ENCODE results near the gene TCAIM.

Gene TCAIM, protein sequence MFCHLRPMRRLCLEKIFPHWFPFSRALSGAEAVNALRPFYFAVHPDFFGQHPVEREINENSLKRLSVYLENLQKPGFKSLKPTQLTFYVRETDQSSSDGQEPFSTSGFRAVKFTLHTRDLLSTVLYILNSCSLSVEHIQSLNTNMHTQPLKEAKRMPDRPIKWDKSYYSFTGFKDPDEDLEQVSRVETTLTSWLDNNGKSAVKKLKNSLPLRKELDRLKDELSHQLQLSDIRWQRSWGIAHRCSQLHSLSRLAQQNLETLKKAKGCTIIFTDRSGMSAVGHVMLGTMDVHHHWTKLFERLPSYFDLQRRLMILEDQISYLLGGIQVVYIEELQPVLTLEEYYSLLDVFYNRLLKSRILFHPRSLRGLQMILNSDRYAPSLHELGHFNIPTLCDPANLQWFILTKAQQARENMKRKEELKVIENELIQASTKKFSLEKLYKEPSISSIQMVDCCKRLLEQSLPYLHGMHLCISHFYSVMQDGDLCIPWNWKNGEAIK

GRCh38 chr3:44338010-44338827, at the start of gene TCAIM:
Gene TCAIM (plus strand): TSS chr3:44338766. CDS start chr3:44354783, 16,017 bp downstream.
- Histone ChIP-seq H3K9me3 (no peaks in the 10 kb centered on the region), H3K4me1 (ENCODE audit: control insufficient read depth in 1 of 2, insufficient read depth in 1 of 2, low read depth in 1 of 2, low read length in 1 of 2) (peaks cover 37 to 46% of the 10 kb centered on the region in 2 experiments), H3K36me3 (no peaks in the 10 kb centered on the region), H3K27ac (peak within 1 kb of the TSS; percentile 95), H3K27me3 (no peaks in the 10 kb centered on the region), H3K4me3 (ENCODE audit: low read depth in 1 of 2, low read length in 1 of 2) (peak within 1 kb of the TSS; percentile 96 to 99)
- TF ChIP-seq, protein P1, sequence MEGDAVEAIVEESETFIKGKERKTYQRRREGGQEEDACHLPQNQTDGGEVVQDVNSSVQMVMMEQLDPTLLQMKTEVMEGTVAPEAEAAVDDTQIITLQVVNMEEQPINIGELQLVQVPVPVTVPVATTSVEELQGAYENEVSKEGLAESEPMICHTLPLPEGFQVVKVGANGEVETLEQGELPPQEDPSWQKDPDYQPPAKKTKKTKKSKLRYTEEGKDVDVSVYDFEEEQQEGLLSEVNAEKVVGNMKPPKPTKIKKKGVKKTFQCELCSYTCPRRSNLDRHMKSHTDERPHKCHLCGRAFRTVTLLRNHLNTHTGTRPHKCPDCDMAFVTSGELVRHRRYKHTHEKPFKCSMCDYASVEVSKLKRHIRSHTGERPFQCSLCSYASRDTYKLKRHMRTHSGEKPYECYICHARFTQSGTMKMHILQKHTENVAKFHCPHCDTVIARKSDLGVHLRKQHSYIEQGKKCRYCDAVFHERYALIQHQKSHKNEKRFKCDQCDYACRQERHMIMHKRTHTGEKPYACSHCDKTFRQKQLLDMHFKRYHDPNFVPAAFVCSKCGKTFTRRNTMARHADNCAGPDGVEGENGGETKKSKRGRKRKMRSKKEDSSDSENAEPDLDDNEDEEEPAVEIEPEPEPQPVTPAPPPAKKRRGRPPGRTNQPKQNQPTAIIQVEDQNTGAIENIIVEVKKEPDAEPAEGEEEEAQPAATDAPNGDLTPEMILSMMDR (IDR thresholded peaks at IDR 0.05): peak; percentile 55

DNA sequence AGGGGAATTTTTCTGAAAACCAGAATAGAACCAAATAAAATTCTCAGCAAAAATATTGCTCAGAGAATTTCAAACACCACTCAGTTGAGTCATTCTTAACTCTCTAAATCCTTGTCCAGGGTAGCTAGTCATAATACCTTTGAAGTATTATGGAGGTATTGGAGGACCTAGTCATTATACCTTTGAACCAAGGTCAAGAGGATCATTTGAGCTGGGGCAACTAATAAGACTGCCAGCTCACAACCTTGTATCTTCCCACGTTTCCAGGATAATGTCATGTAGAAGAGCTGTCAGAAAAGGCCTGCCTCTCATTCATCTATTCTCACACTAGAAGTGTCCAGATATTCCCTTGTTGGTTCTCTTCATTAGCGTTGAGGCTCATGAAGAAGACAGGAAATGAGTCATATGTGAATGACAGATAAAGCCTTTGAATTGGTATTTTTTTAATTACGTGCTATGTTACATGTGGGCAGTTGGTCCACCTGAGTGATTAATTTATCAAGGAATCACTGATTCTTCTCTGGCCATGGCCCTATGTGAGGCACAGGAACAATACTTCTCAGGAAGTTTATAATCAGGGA, 48.6 kb upstream of the TCAIM start:
- Histone ChIP-seq H3K36me3 (no peaks in the 10 kb centered on the region), H3K27me3 (no peaks in the 10 kb centered on the region), H3K4me3 (ENCODE audit: low read depth in 1 of 2, low read length in 1 of 2) (no peak overlapping the region), H3K27ac (no peak overlapping the region), H3K4me1 (ENCODE audit: control insufficient read depth in 1 of 2, insufficient read depth in 1 of 2, low read depth in 1 of 2, low read length in 1 of 2) (no peaks in the 10 kb centered on the region), H3K9me3 (no peaks in the 10 kb centered on the region)
- TF ChIP-seq, protein P1 (IDR thresholded peaks at IDR 0.05): no peak

DNA sequence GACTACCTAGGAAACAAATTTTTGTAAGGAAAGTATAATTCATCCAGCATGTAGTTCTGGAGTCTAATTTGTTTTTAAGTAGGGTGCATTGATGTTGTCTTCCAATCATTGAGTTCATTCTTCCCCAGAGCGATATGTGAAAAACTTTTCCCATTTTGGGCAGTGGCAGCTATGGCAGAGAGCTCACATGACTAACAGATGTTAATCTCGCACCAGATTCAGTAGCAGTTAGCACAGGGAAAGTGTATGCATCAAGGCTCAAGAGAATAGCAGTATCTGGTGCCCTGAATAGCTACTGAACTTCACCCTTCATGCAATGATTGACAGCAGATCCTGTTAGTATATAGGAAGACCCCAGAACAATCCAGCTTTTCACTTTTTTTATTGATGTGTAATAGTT, 46.3 kb upstream of the TCAIM start:
- Histone ChIP-seq H3K4me1 (ENCODE audit: control insufficient read depth in 1 of 2, insufficient read depth in 1 of 2, low read depth in 1 of 2, low read length in 1 of 2) (no peaks in the 10 kb centered on the region), H3K4me3 (ENCODE audit: low read depth in 1 of 2, low read length in 1 of 2) (no peak overlapping the region), H3K27me3 (no peaks in the 10 kb centered on the region), H3K36me3 (no peaks in the 10 kb centered on the region), H3K9me3 (no peaks in the 10 kb centered on the region), H3K27ac (no peak overlapping the region)
- TF ChIP-seq, protein P1 (IDR thresholded peaks at IDR 0.05): no peak

DNA sequence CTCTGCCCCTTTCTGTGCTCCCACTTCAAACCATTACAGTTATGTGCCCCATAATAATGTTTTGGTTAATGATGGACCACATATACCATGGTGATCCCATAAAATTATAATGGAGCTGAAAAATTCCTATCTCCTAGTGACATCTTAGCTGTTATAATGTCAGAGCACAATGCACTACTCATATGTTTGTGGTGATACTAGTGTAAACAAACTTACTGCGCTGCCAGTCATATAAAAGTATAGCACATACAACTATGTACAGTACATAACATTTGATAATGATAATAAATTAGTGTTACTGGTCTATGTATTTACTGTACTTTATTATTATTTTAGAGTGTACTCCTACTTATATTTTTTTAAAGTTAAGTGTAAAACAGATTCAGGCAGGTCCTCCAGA, 45.6 kb upstream of the TCAIM start:
- no peaks in the 10 kb centered on the region for H3K36me3 ChIP-seq
- TF ChIP-seq, protein P1 (IDR thresholded peaks at IDR 0.05): no peak
- no peaks in the 10 kb centered on the region for H3K9me3 ChIP-seq
- no peaks in the 10 kb centered on the region for H3K4me1 ChIP-seq (ENCODE audit: control insufficient read depth in 1 of 2, insufficient read depth in 1 of 2, low read depth in 1 of 2, low read length in 1 of 2)
- H3K27ac ChIP-seq: no peak overlapping the region
- H3K4me3 ChIP-seq (ENCODE audit: low read depth in 1 of 2, low read length in 1 of 2): no peak overlapping the region
- H3K27me3 ChIP-seq: no peaks in the 10 kb centered on the region

DNA sequence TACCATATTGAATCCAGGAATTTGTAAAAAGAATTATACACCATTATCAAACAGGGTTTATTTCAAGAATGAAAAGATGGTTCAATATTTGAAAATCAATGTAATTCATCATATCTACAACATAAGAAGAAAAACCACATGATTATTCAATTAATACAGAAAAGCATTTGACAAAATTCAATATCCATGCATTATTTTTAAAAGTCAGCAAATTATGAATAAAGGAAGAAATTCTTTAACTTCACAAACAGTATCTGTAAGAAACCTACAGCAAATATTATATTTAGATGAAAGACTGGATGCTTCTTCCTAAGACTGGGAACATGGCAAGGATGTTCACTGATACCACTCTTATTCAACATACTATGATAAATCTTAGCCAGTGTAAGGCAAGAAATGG, 41.3 kb upstream of the TCAIM start:
- H3K27ac ChIP-seq: no peak overlapping the region
- TF ChIP-seq, protein P1 (IDR thresholded peaks at IDR 0.05): no peak
- H3K27me3 ChIP-seq: no peaks in the 10 kb centered on the region
- H3K9me3 ChIP-seq: no peaks in the 10 kb centered on the region
- H3K4me3 ChIP-seq (ENCODE audit: low read depth in 1 of 2, low read length in 1 of 2): no peak overlapping the region
- H3K36me3 ChIP-seq: no peaks in the 10 kb centered on the region
- no peaks in the 10 kb centered on the region for H3K4me1 ChIP-seq (ENCODE audit: control insufficient read depth in 1 of 2, insufficient read depth in 1 of 2, low read depth in 1 of 2, low read length in 1 of 2)

Measured in neutrophil (primary cell).